ENCODE results near the gene GAS7.

- TF ChIP-seq RAD21 (IDR thresholded peaks at IDR 0.05; ENCODE audit: low read depth) (no peak), POLR2A (IDR thresholded peaks at IDR 0.05; ENCODE audit: borderline replicate concordance, extremely low read depth, insufficient read depth, insufficient read length) (no peak), REST (IDR thresholded peaks at IDR 0.05; ENCODE audit: low read depth) (no peak), SIN3A (IDR thresholded peaks at IDR 0.05; ENCODE audit: low read depth) (no peak), ATF3 (IDR thresholded peaks at IDR 0.05) (no peak), YY1 (IDR thresholded peaks at IDR 0.05; ENCODE audit: extremely low read depth, insufficient replicate concordance, low read depth, low read length) (no peak), EZH2 (IDR thresholded peaks at IDR 0.05) (no peak), EZH2phosphoT487 (IDR thresholded peaks at IDR 0.05; ENCODE audit: borderline replicate concordance) (no peak), MAX (IDR thresholded peaks at IDR 0.05) (no peak), POLR2AphosphoS5 (IDR thresholded peaks at IDR 0.05; ENCODE audit: low read depth, low read length) (no peak), SP1 (IDR thresholded peaks at IDR 0.05; ENCODE audit: low read depth) (no peak), ZNF274 (IDR thresholded peaks at IDR 0.05; ENCODE audit: low read depth, low read length) (no peak)
- TF ChIP-seq, protein P1, sequence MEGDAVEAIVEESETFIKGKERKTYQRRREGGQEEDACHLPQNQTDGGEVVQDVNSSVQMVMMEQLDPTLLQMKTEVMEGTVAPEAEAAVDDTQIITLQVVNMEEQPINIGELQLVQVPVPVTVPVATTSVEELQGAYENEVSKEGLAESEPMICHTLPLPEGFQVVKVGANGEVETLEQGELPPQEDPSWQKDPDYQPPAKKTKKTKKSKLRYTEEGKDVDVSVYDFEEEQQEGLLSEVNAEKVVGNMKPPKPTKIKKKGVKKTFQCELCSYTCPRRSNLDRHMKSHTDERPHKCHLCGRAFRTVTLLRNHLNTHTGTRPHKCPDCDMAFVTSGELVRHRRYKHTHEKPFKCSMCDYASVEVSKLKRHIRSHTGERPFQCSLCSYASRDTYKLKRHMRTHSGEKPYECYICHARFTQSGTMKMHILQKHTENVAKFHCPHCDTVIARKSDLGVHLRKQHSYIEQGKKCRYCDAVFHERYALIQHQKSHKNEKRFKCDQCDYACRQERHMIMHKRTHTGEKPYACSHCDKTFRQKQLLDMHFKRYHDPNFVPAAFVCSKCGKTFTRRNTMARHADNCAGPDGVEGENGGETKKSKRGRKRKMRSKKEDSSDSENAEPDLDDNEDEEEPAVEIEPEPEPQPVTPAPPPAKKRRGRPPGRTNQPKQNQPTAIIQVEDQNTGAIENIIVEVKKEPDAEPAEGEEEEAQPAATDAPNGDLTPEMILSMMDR (IDR thresholded peaks at IDR 0.05 in 2 of 3, conservative IDR thresholded peaks at IDR 0.05 in 1 of 3; ENCODE audit: borderline replicate concordance in 1 of 3, insufficient read depth in 1 of 3, low read depth in 2 of 3, low read length in 2 of 3), result no peak
Observed at GRCh38 chr17:10238661-10239060, 40.3 kb upstream of the GAS7 start.

Data from HCT116 (cell line).